MCF 10A (cell line): ENCODE measurements around the gene BAIAP2L2. TPM values are rescaled to one million over a fixed set of nuclear protein-coding genes. Genes with fewer than 3 reads are reported as not detected.

ENCODE experiments used
- BruUV-seq: library from RNA; stranded (reverse); fragments of 400-500 nt; replicated peaks from 2 replicates; lab custom pipeline; 2021; lab: Mats Ljungman, UMichigan
- CTCF ChIA-PET: fragments of 300-600 bp; sonication (Branson Sonifier 250); formaldehyde crosslinking; extraction: SDS; loops from one replicate; lab custom pipeline; 2021; ENCODE audit warnings: antibody characterized with exemption, inconsistent platforms; lab: Yijun Ruan, JAX
- POLR2A ChIA-PET: fragments of 300-600, 350-650 bp; sonication (Branson Sonifier 250); formaldehyde crosslinking; extraction: SDS; loops from one replicate; lab custom pipeline; 2020; ENCODE audit warnings: antibody characterized with exemption, inconsistent platforms; lab: Yijun Ruan, JAX
- DNase-seq: peaks from one replicate; pipeline ENCODE4 v3.0.0-alpha.2; 2018; ENCODE audit not compliant: unreplicated experiment
- H3K27ac Mint-ChIP-seq: one replicate; pipeline ENCODE4 v1.8.0; 2022; ENCODE audit warnings: mild to moderate bottlenecking, low read depth, mixed read lengths; ENCODE audit not compliant: unreplicated experiment
- H3K27me3 Mint-ChIP-seq: one replicate; pipeline ENCODE4 v1.8.0; 2022; ENCODE audit warnings: mixed read lengths; ENCODE audit not compliant: insufficient read depth, unreplicated experiment
- H3K36me3 Mint-ChIP-seq: one replicate; pipeline ENCODE4 v1.8.0; 2022; ENCODE audit warnings: mild to moderate bottlenecking, moderate library complexity, mixed read lengths; ENCODE audit not compliant: insufficient read depth, unreplicated experiment
- H3K4me1 Mint-ChIP-seq: one replicate; pipeline ENCODE4 v1.8.0; 2022; ENCODE audit warnings: mixed read lengths; ENCODE audit not compliant: insufficient read depth, unreplicated experiment
- H3K4me3 Mint-ChIP-seq: one replicate; pipeline ENCODE4 v1.8.0; 2022; ENCODE audit warnings: mild to moderate bottlenecking, moderate library complexity, mixed read lengths; ENCODE audit not compliant: unreplicated experiment
- H3K9me3 Mint-ChIP-seq: one replicate; pipeline ENCODE4 v1.8.0; 2022; ENCODE audit warnings: mixed read lengths; ENCODE audit not compliant: unreplicated experiment
- CTCF ChIP-seq: fragments of 200-600 bp; IDR thresholded peaks from one replicate; pipeline ENCODE4 v1.8.0; 2022; ENCODE audit warnings: antibody characterized with exemption, mild to moderate bottlenecking; ENCODE audit not compliant: unreplicated experiment
- intact Hi-C: fragments of 100-400 bp; cut with micrococcal nuclease; formaldehyde crosslinking; loops from 2 replicates; pipeline ENCODE4 v1.14.1; 2022
- total RNA-seq: library from RNA; stranded (reverse); gene quantifications from 2 replicates; pipeline ENCODE4 v1.2.3, GENCODE V29; 2022

BAIAP2L2 gene
- total RNA-seq, 1 experiment from 2014 or later: 7.1 TPM

DNA sequence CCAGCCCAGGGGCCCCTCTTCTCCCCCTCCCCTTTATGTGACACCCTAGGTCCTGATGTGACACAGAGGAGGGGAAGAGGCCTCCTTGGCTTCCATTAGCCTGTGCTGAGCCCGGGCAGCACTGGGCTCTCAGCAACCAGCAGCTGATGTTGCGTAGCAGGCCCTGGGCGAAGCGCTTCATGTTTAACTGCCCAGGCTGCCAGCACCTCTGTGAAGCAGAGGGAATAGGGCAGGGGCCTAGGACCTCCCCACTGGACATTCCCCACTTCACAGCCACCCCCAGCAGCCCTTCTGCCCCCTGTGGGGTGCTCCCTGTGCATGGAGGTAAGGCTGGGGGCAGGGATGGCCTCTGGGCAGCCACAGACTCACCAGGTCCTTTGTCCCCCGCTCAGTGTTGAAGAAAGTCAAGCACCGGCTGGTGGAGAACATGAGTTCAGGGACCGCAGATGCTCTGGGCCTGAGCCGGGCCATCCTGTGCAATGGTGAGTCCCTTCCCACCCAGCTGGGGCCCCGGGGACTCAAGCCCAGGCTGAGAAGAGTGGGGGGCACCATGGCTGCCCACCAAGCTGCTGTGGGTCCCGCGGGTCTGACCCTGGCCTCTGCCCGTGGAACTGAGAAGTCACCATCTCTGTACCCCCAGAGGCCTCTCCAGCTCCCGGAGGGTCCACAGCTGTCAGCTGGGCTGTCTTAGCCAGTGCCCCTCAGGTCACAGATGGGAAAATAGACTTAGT lies 41.7 kb downstream of the BAIAP2L2 start:
- Mint-ChIP-seq H3K27me3 (no peaks in the 10 kb centered on the region), H3K27ac (no peak overlapping the region), H3K36me3 (peaks cover 51% of the 10 kb centered on the region), H3K9me3 (no peaks in the 10 kb centered on the region), H3K4me3 (no peak overlapping the region), H3K4me1 (no peaks in the 10 kb centered on the region)
- no peak for TF ChIP-seq CTCF
- intact Hi-C loops: no loop called here
- DNase-seq: no peak
- no TSS peak for BruUV-seq
- ChIA-PET CTCF (interaction anchor here (0.5 to 0.7 kb wide), 3 partner anchors 10 to 170 kb away, joined by 3 to 4 read pairs (median 4); no protein-coding TSS in a partner anchor), POLR2A (interaction anchor here (2.4 kb wide), 1 partner anchor 12 kb away, joined by 7 read pairs; the partner anchor contains the start of gene PICK1)

- H3K27ac Mint-ChIP-seq: no peak overlapping the region
- no peak overlapping the region for H3K4me3 Mint-ChIP-seq
- no peak for DNase-seq
- no peak for TF ChIP-seq CTCF
- no peaks in the 10 kb centered on the region for H3K27me3 Mint-ChIP-seq
- POLR2A ChIA-PET: interaction anchor here (0.6 to 0.7 kb wide), 2 partner anchors 8 to 22 kb away, joined by 3 read pairs; no protein-coding TSS in a partner anchor
- H3K9me3 Mint-ChIP-seq: no peaks in the 10 kb centered on the region
- H3K36me3 Mint-ChIP-seq: peaks cover 56% of the 10 kb centered on the region
- CTCF ChIA-PET: no interaction called here
- intact Hi-C loops: no loop called here
- BruUV-seq: no TSS peak
- H3K4me1 Mint-ChIP-seq: peaks cover 2% of the 10 kb centered on the region
Measured at GRCh38 chr22:38067761-38068360, 42.6 kb downstream of the BAIAP2L2 start.

GRCh38 chr22:38067028-38067415 lies 43.5 kb downstream of the BAIAP2L2 start:
- ChIA-PET CTCF (no interaction called here), POLR2A (interaction anchor here (0.6 to 0.7 kb wide), 2 partner anchors 8 to 23 kb away, joined by 3 read pairs; no protein-coding TSS in a partner anchor)
- Mint-ChIP-seq H3K27me3 (no peaks in the 10 kb centered on the region), H3K36me3 (peaks cover 60% of the 10 kb centered on the region), H3K27ac (no peak overlapping the region), H3K4me1 (peaks cover 6% of the 10 kb centered on the region), H3K4me3 (no peak overlapping the region), H3K9me3 (no peaks in the 10 kb centered on the region)
- no peak for DNase-seq
- no TSS peak for BruUV-seq
- no peak for TF ChIP-seq CTCF
- intact Hi-C loops: no loop called here

DNA sequence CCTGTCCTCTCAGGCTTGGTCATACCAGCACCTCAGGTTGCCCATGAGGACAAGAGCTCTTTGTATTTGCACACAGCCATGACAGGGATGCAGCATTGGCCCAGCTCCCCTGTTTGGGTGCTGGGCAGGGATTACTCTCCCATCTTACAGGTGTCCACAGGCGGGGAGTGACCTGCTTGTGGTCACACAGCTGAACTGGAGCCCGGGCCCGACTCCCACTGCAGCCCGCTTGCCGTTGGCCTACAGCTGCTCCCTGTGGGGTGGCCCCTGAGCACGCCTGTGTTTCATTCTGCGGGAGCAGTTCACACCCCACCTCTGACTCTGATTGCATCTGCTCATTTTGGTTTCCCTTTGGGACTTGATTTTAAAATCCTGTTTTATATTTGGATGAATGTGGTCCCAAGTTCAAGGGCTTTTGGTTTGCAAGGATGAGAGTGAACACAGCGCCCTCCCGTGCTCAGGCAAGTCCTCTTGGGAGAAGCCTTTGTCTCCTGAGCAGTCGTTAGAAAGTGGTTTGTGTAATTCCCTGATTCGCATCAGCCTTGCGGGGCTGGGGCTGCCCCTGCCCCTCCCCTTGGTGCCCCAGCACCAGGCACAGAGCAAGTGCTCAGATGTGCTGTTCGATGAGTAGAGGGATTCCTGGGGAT lies 44.0 kb downstream of the BAIAP2L2 start:
- peaks cover 62% of the 10 kb centered on the region for H3K36me3 Mint-ChIP-seq
- BruUV-seq: no TSS peak

More for the DNA sequence above, 44.0 kb downstream of the BAIAP2L2 start:
- TF ChIP-seq CTCF: no peak
- intact Hi-C loops: no loop called here
- peaks cover 6% of the 10 kb centered on the region for H3K4me1 Mint-ChIP-seq
- ChIA-PET CTCF (interaction anchor here (2.0 kb wide), 1 partner anchor 14 kb away, joined by 8 read pairs; no protein-coding TSS in a partner anchor), POLR2A (interaction anchor here (1.0 kb wide), 1 partner anchor 33 kb away, joined by 3 read pairs; no protein-coding TSS in a partner anchor)
- no peaks in the 10 kb centered on the region for H3K27me3 Mint-ChIP-seq
- no peak overlapping the region for H3K27ac Mint-ChIP-seq
- H3K4me3 Mint-ChIP-seq: no peak overlapping the region
- H3K9me3 Mint-ChIP-seq: no peaks in the 10 kb centered on the region
- no peak for DNase-seq
